Epithelial cell of esophagus (primary cell): Measurements from ENCODE around the gene TNS3.
"Not testable (repeated sequence)": the region's sequence is repeated elsewhere in the genome, so short reads cannot be mapped to it uniquely, and the experiment has no call there.

ENCODE experiments used
- DNase-seq: peaks from one replicate; pipeline ENCODE4 v3.0.0; 2010; ENCODE audit warnings: low read depth
- H3K4me3 ChIP-seq: 2 replicates; pipeline ENCODE4 v1.5.1; 2011; ENCODE audit warnings: mild to moderate bottlenecking, low read length, control low read depth
- CTCF ChIP-seq: IDR thresholded peaks from 2 replicates; pipeline ENCODE4 v1.5.1; 2011; ENCODE audit warnings: low read depth, mild to moderate bottlenecking, low read length, control low read depth, inconsistent platforms; ENCODE audit not compliant: insufficient read depth; ENCODE audit errors: missing control alignments

The TNS3 gene

GRCh38 chr7:47441796-47442604, 139.9 kb downstream of the TNS3 start:
- DNase-seq: no peak
- no peak overlapping the region for H3K4me3 ChIP-seq
- no peak for TF ChIP-seq CTCF

GRCh38 chr7:47441048-47441447, 140.9 kb downstream of the TNS3 start:
- DNase-seq, H3K4me3 ChIP-seq: not testable (repeated sequence)

GRCh38 chr7:47440320-47440719, 141.6 kb downstream of the TNS3 start:
- H3K4me3 ChIP-seq: no peak overlapping the region
- DNase-seq: no peak
- no peak for TF ChIP-seq CTCF

- no peak for DNase-seq
- no peak for TF ChIP-seq CTCF
- H3K4me3 ChIP-seq: no peak overlapping the region
These were observed 142.7 kb downstream of the TNS3 start for GRCh38 chr7:47439181-47439667.

GRCh38 chr7:47438411-47439029, 143.4 kb downstream of the TNS3 start:
- TF ChIP-seq CTCF: no peak
- DNase-seq: no peak
- H3K4me3 ChIP-seq: no peak overlapping the region

GRCh38 chr7:47435889-47436312, 146.0 kb downstream of the TNS3 start:
- H3K4me3 ChIP-seq: no peak overlapping the region
- peak; percentile 78 for TF ChIP-seq CTCF
- peak; percentile 78 for DNase-seq

- DNase-seq: peak; percentile 81
- no peak overlapping the region for H3K4me3 ChIP-seq
- no peak for TF ChIP-seq CTCF
These were observed 148.4 kb downstream of the TNS3 start for GRCh38 chr7:47433564-47433895.
